OCI-LY7 (cell line): ENCODE data around the gene LIAS. TPM values are rescaled to one million over a fixed set of nuclear protein-coding genes. Genes with fewer than 3 reads are reported as not detected.

Experiments used
- BruUV-seq: library from RNA; stranded (reverse); fragments of 400-500 nt; replicated peaks from 2 replicates; lab custom pipeline; 2021; lab: Mats Ljungman, UMichigan
- CTCF ChIA-PET: fragments of 300-600 bp; sonication (Branson Sonifier 250); formaldehyde crosslinking; loops from one replicate; lab custom pipeline; 2022; ENCODE audit warnings: antibody characterized with exemption; ENCODE audit not compliant: unreplicated experiment; lab: Charles Lee
- POLR2A ChIA-PET: fragments of 300-600 bp; sonication (Branson Sonifier 250); formaldehyde crosslinking; loops from one replicate; lab custom pipeline; 2022; ENCODE audit warnings: antibody characterized with exemption; lab: Charles Lee
- DNase-seq: peaks from one replicate; pipeline ENCODE4 v3.0.0-alpha.2; 2015; ENCODE audit warnings: low spot score
- H2AFZ ChIP-seq: fragments of 200-600 bp; sonication (generic), shearing (Covaris generic); 2 replicates; pipeline ENCODE4 v1.6.1; 2014; ENCODE audit warnings: mild to moderate bottlenecking, antibody characterized with exemption, low read length, moderate library complexity
- H3K27ac ChIP-seq: fragments of 200-600 bp; sonication (generic); 2 replicates; pipeline ENCODE4 v1.5.1; 2014; ENCODE audit warnings: mixed run types, low read depth, mild to moderate bottlenecking, moderate library complexity, low read length, inconsistent platforms; ENCODE audit not compliant: poor library complexity, severe bottlenecking
- H3K36me3 ChIP-seq: fragments of 200-600 bp; sonication (generic); 2 replicates; pipeline ENCODE4 v1.6.1; 2014; ENCODE audit warnings: mild to moderate bottlenecking, antibody characterized with exemption, low read length, moderate library complexity, mixed read lengths; ENCODE audit not compliant: insufficient read depth
- H3K4me1 ChIP-seq: fragments of 200-600 bp; sonication (generic); 2 replicates; pipeline ENCODE4 v1.5.1; 2014; ENCODE audit warnings: mild to moderate bottlenecking, low read length; ENCODE audit not compliant: insufficient read depth, poor library complexity, severe bottlenecking
- H3K4me2 ChIP-seq: fragments of 200-600 bp; sonication (generic); 2 replicates; pipeline ENCODE4 v1.6.1; 2014; ENCODE audit warnings: mild to moderate bottlenecking, low read length
- H3K4me3 ChIP-seq: fragments of 200-600 bp; sonication (generic); 2 replicates; pipeline ENCODE4 v1.5.1; 2014; ENCODE audit warnings: mild to moderate bottlenecking, low read depth, low read length; ENCODE audit not compliant: poor library complexity, severe bottlenecking
- H3K79me2 ChIP-seq: fragments of 200-600 bp; sonication (generic); 2 replicates; pipeline ENCODE4 v1.6.1; 2016; ENCODE audit warnings: low read depth, mild to moderate bottlenecking, low read length, moderate library complexity, mixed read lengths; ENCODE audit not compliant: insufficient read depth
- H3K9me2 ChIP-seq: fragments of 200-600 bp; sonication (generic); 2 replicates; pipeline ENCODE4 v1.6.1; 2016; ENCODE audit warnings: mild to moderate bottlenecking, low read length, mixed read lengths; ENCODE audit not compliant: insufficient read depth
- H3K9me3 ChIP-seq: fragments of 200-600 bp; sonication (generic); 2 replicates; pipeline ENCODE4 v1.6.1; 2014; ENCODE audit warnings: mild to moderate bottlenecking, mixed run types, low read length, mixed read lengths
- H4K20me1 ChIP-seq: fragments of 200-600 bp; sonication (generic); 2 replicates; pipeline ENCODE4 v1.6.1; 2014; ENCODE audit warnings: mild to moderate bottlenecking, antibody characterized with exemption, low read length, moderate library complexity, mixed read lengths; ENCODE audit not compliant: insufficient read depth
- EZH2phosphoT487 ChIP-seq: fragments of 200-600 bp; sonication (generic); IDR thresholded peaks from 2 replicates; pipeline ENCODE4 v1.6.1; 2018; ENCODE audit warnings: low read depth, borderline replicate concordance, mild to moderate bottlenecking, mixed run types, antibody characterized with exemption, low read length, moderate library complexity, mixed read lengths
- intact Hi-C: fragments of 100-400 bp; cut with micrococcal nuclease; formaldehyde crosslinking; loops from one replicate; pipeline ENCODE4 v1.10.0; 2022; ENCODE audit not compliant: unreplicated experiment
- total RNA-seq, 2 experiments: library from RNA; depleted of rRNA in 1 of 2; stranded (reverse); fragments of >200 nt in 1 of 2; shearing (Covaris generic) in 1 of 2; gene quantifications; 2 replicates each; pipeline ENCODE4 v1.2.3, GENCODE V29; 2014 to 2022
- TF ChIP-seq, protein P1 (sequence below): fragments of 200-600 bp; sonication (generic); conservative IDR thresholded peaks from 2 replicates; pipeline ENCODE4 v1.5.1; 2014; ENCODE audit warnings: mild to moderate bottlenecking, antibody characterized with exemption, low read length, moderate library complexity, mixed read lengths

The LIAS gene
- total RNA-seq, 2 experiments from 2014 or later = 12.7 to 28.3 TPM

- no TSS peak for BruUV-seq
- CTCF ChIA-PET = interaction anchor here (0.6 to 0.7 kb wide), 2 partner anchors 11 to 249 kb away, joined by 3 read pairs; no protein-coding TSS in a partner anchor
- Histone ChIP-seq H3K9me2 (no peaks in the 10 kb centered on the region), H2AFZ (no peak overlapping the region), H3K4me3 (no peak overlapping the region), H3K9me3 (no peaks in the 10 kb centered on the region), H3K79me2 (no peaks in the 10 kb centered on the region), H3K36me3 (peaks cover 22% of the 10 kb centered on the region), H3K4me1 (no peaks in the 10 kb centered on the region), H3K4me2 (no peak overlapping the region), H4K20me1 (no peaks in the 10 kb centered on the region), H3K27ac (no peak overlapping the region)
- no peak for DNase-seq
- intact Hi-C loops = loop anchor here (5.0 kb wide), 1 partner anchor 106 kb away; no protein-coding TSS in a partner anchor
- no peak for TF ChIP-seq EZH2phosphoT487
- TF ChIP-seq, protein P1, sequence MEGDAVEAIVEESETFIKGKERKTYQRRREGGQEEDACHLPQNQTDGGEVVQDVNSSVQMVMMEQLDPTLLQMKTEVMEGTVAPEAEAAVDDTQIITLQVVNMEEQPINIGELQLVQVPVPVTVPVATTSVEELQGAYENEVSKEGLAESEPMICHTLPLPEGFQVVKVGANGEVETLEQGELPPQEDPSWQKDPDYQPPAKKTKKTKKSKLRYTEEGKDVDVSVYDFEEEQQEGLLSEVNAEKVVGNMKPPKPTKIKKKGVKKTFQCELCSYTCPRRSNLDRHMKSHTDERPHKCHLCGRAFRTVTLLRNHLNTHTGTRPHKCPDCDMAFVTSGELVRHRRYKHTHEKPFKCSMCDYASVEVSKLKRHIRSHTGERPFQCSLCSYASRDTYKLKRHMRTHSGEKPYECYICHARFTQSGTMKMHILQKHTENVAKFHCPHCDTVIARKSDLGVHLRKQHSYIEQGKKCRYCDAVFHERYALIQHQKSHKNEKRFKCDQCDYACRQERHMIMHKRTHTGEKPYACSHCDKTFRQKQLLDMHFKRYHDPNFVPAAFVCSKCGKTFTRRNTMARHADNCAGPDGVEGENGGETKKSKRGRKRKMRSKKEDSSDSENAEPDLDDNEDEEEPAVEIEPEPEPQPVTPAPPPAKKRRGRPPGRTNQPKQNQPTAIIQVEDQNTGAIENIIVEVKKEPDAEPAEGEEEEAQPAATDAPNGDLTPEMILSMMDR = no peak
- POLR2A ChIA-PET = interaction anchor here (1.3 kb wide), 1 partner anchor 10 kb away, joined by 3 read pairs; no protein-coding TSS in a partner anchor
Measured at GRCh38 chr4:39480902-39481695, 22.2 kb downstream of the LIAS start.

- Histone ChIP-seq H3K9me2 (no peaks in the 10 kb centered on the region), H3K79me2 (no peaks in the 10 kb centered on the region), H3K4me2 (no peak overlapping the region), H4K20me1 (no peaks in the 10 kb centered on the region), H3K9me3 (no peaks in the 10 kb centered on the region), H3K4me3 (no peak overlapping the region), H2AFZ (no peak overlapping the region), H3K36me3 (no peaks in the 10 kb centered on the region), H3K4me1 (no peaks in the 10 kb centered on the region), H3K27ac (no peak overlapping the region)
- BruUV-seq = no TSS peak
- intact Hi-C loops = loop anchor here (5.0 kb wide), 1 partner anchor 103 kb away; no protein-coding TSS in a partner anchor
- no peak for TF ChIP-seq EZH2phosphoT487
- TF ChIP-seq, protein P1 = no peak
- no peak for DNase-seq
- ChIA-PET CTCF (no interaction called here), POLR2A (no interaction called here)
Measured at GRCh38 chr4:39484582-39485272, 25.9 kb downstream of the LIAS start.
